BE2C (cell line): ENCODE measurements around the gene WNT5B.

Experiments used
- DNase-seq: peaks from one replicate; pipeline ENCODE4 v3.0.0-alpha.2; 2020
- H3K27me3 ChIP-seq: fragments of 250-450 bp; sonication (Bioruptor Pico); 2 replicates; pipeline ENCODE4 v1.5.1; 2020; ENCODE audit warnings: mild to moderate bottlenecking
- H3K36me3 ChIP-seq: fragments of 250-450 bp; sonication (Bioruptor Pico); 2 replicates; pipeline ENCODE4 v1.5.1; 2020; ENCODE audit warnings: mild to moderate bottlenecking
- H3K4me1 ChIP-seq: fragments of 250-450 bp; sonication (Bioruptor Pico); 2 replicates; pipeline ENCODE4 v1.5.1; 2020
- H3K4me3 ChIP-seq: 2 replicates; pipeline ENCODE4 v1.5.1; 2011; ENCODE audit warnings: low read depth, low read length
- H3K9me3 ChIP-seq: fragments of 250-450 bp; sonication (Bioruptor Pico); 2 replicates; pipeline ENCODE4 v1.5.1; 2020
- TF ChIP-seq, protein P1 (sequence below): IDR thresholded peaks from 2 replicates; pipeline ENCODE4 v1.5.1; 2012; ENCODE audit warnings: mild to moderate bottlenecking, low read depth, low read length

Gene WNT5B

DNA sequence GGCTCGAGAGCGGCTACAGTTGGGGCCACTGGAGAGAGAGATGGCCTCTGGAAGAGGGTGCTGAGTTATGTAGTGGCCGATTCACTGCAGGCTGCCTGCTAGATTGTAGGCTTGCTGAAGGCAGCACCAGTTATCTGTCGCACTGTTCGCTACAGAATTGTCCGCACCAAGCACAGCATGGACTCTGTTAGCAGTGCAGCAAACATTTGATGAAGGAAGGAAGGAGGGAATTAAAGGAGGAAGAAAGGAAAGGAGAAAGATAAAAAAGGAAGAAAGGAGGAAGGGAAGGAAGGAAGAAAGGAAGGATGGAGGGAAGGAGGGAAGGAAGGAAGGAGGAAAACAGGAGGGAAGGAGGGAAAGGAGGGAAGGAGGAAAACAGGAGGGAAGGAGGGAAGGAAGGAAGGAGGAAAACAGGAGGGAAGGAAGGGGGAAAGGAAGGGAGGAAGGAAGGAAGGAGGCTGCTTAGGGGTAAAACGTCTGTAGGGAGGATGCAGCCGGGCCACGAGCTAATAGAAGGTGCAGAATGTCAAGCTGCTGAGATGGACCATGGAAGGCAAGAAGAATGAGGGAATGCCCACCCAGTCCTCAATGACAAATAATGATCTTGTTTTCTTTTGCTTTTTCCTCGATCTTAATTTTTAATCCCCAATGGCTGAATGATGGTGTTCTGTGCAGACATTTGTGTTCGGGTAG, 34.6 kb downstream of the WNT5B start:
- Histone ChIP-seq H3K36me3 (no peaks in the 10 kb centered on the region), H3K27me3 (no peaks in the 10 kb centered on the region), H3K9me3 (no peaks in the 10 kb centered on the region), H3K4me1 (no peaks in the 10 kb centered on the region), H3K4me3 (no peak overlapping the region)
- TF ChIP-seq, protein P1, sequence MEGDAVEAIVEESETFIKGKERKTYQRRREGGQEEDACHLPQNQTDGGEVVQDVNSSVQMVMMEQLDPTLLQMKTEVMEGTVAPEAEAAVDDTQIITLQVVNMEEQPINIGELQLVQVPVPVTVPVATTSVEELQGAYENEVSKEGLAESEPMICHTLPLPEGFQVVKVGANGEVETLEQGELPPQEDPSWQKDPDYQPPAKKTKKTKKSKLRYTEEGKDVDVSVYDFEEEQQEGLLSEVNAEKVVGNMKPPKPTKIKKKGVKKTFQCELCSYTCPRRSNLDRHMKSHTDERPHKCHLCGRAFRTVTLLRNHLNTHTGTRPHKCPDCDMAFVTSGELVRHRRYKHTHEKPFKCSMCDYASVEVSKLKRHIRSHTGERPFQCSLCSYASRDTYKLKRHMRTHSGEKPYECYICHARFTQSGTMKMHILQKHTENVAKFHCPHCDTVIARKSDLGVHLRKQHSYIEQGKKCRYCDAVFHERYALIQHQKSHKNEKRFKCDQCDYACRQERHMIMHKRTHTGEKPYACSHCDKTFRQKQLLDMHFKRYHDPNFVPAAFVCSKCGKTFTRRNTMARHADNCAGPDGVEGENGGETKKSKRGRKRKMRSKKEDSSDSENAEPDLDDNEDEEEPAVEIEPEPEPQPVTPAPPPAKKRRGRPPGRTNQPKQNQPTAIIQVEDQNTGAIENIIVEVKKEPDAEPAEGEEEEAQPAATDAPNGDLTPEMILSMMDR, result no peak
- DNase-seq, result no peak

- no peaks in the 10 kb centered on the region for H3K9me3 ChIP-seq
- no peaks in the 10 kb centered on the region for H3K4me1 ChIP-seq
- TF ChIP-seq, protein P1, result no peak
- DNase-seq, result no peak
- no peaks in the 10 kb centered on the region for H3K36me3 ChIP-seq
- H3K27me3 ChIP-seq, result no peaks in the 10 kb centered on the region
- H3K4me3 ChIP-seq, result no peak overlapping the region
Observed at GRCh38 chr12:1665366-1665765, 36.3 kb downstream of the WNT5B start.

DNA sequence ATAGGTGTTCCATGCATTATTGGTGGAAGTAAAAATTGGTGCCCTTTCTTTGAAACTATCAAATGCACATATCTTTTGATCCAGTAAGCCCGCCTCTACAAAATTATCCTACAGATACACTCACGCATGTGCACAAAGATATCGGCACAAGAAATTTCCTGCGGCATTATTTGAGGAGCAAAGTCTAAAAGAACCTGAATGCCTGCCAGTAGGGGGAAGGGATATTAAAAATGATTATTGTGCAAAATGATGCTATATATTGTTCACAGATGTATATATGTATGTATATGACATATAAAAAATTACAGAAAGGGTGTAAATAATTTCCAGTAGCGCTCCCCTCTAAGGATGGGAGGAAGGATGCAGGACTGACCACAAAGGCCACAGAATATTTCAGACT, 37.2 kb downstream of the WNT5B start:
- Histone ChIP-seq H3K4me3 (no peak overlapping the region), H3K4me1 (no peaks in the 10 kb centered on the region), H3K36me3 (no peaks in the 10 kb centered on the region), H3K9me3 (no peaks in the 10 kb centered on the region), H3K27me3 (no peaks in the 10 kb centered on the region)
- DNase-seq, result no peak
- TF ChIP-seq, protein P1, result no peak

DNA sequence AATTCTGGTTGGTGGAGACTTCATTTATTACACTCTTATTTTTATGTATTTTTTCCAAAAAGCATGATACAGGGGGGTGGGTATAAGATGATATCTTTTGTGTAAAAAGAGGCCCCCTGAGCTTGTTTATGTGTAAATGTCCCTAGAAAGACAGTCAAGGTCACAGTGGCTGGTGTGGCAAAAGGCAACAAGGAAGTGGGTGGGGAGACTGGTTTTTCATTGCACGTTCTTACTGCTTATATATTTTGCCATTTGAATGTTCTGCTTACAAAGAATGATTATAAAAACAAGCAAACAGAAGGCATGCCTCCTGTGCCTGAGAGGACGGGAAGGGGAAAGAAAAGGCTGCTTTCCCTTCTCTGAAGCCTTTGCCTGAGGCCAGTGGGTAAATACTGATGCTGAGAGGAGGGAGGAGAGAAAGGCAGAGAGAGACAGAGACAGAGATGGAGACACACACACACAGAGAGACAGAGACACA, 37.7 kb downstream of the WNT5B start:
- DNase-seq, result no peak
- Histone ChIP-seq H3K4me3 (no peak overlapping the region), H3K27me3 (no peaks in the 10 kb centered on the region), H3K4me1 (no peaks in the 10 kb centered on the region), H3K36me3 (no peaks in the 10 kb centered on the region), H3K9me3 (no peaks in the 10 kb centered on the region)
- TF ChIP-seq, protein P1, result no peak

GRCh38 chr12:1668833-1669543, 40.0 kb downstream of the WNT5B start:
- H3K4me1 ChIP-seq, result no peaks in the 10 kb centered on the region
- TF ChIP-seq, protein P1, result no peak
- no peaks in the 10 kb centered on the region for H3K27me3 ChIP-seq
- no peaks in the 10 kb centered on the region for H3K9me3 ChIP-seq
- no peaks in the 10 kb centered on the region for H3K36me3 ChIP-seq
- H3K4me3 ChIP-seq, result no peak overlapping the region
- no peak for DNase-seq
